Measurements from ENCODE around the gene GALNT18. TPM values are rescaled to one million over a fixed set of nuclear protein-coding genes. Genes with fewer than 3 reads are reported as not detected.
A peak's percentile ranks its signal among the peaks of the same experiment; 100 is the strongest.

GALNT18 gene
- total RNA-seq, 8 experiments from 2014 or later = 5.3 to 13.2 (median 8.2) TPM

- peak in 4 of 8 experiments; percentile 8 to 41 (median 26) for ATAC-seq (replicated peaks in 6 of 8)
- H3K4me3 ChIP-seq = no peak overlapping the region
- in situ Hi-C loops (cut with MboI; ENCODE audit: low pct_unique_long_range_greater_than_20kb in 2 of 9, low sequenced_read_pairs in 9 of 9, unreplicated experiment in 9 of 9) = no loop called here
- no peak overlapping the region for H3K27ac ChIP-seq
- peaks cover 11 to 21% of the 10 kb centered on the region in 2 donors for H3K4me1 ChIP-seq (replicated peaks in 1 of 2)
- whole genome bisulfite sequencing, 10 experiments = 0 to 67% (median 28%) methylated on average over 1 to 2 of the region's 2 CpGs; no CpG with 5 or more reads in 4 of the 10 experiments
Measured at GRCh38 chr11:11244470-11245080, 377.2 kb downstream of the GALNT18 start.

GRCh38 chr11:11243590-11244469 lies 378.0 kb downstream of the GALNT18 start:
- ATAC-seq (replicated peaks in 6 of 8) = peak; percentile 48 to 90 (median 82)
- Histone ChIP-seq H3K27ac (peak overlapping the region in 1 of 2 donors; percentile 30), H3K4me1 (replicated peaks in 1 of 2) (peaks cover 11 to 21% of the 10 kb centered on the region in 2 donors), H3K4me3 (no peak overlapping the region)
- WGBS, 10 experiments = 10 to 71% (median 24%) methylated on average over 1 to 7 of the region's 9 CpGs; no CpG with 5 or more reads in 5 of the 10 experiments
- in situ Hi-C loops (cut with MboI; ENCODE audit: low pct_unique_long_range_greater_than_20kb in 2 of 9, low sequenced_read_pairs in 9 of 9, unreplicated experiment in 9 of 9) = no loop called here

GRCh38 chr11:11243209-11243589 lies 378.6 kb downstream of the GALNT18 start:
- Histone ChIP-seq H3K4me1 (replicated peaks in 1 of 2) (peaks cover 11 to 21% of the 10 kb centered on the region in 2 donors), H3K27ac (peak overlapping the region in 1 of 2 donors; percentile 30), H3K4me3 (no peak overlapping the region)
- 33 to 82% (median 79%) methylated on average over 1 to 5 of the region's 6 CpGs; no CpG with 5 or more reads in 5 of the 10 experiments for WGBS, 10 experiments
- in situ Hi-C loops (cut with MboI; ENCODE audit: low pct_unique_long_range_greater_than_20kb in 2 of 9, low sequenced_read_pairs in 9 of 9, unreplicated experiment in 9 of 9) = no loop called here
- peak in 2 of 8 experiments; percentile 11 to 33 for ATAC-seq (replicated peaks in 6 of 8)

GRCh38 chr11:11241284-11241683 lies 380.5 kb downstream of the GALNT18 start:
- H3K27ac ChIP-seq = no peak overlapping the region
- ATAC-seq (replicated peaks in 6 of 8) = no peak
- no peak overlapping the region for H3K4me3 ChIP-seq
- in situ Hi-C loops (cut with MboI; ENCODE audit: low pct_unique_long_range_greater_than_20kb in 2 of 9, low sequenced_read_pairs in 9 of 9, unreplicated experiment in 9 of 9) = no loop called here
- peaks cover 26 to 33% of the 10 kb centered on the region in 2 donors for H3K4me1 ChIP-seq (replicated peaks in 1 of 2)
- 17 to 100% (median 94%) methylated on average over 1 to 2 of the region's 2 CpGs; no CpG with 5 or more reads in 1 of the 10 experiments for WGBS, 10 experiments

- no peak overlapping the region for H3K27ac ChIP-seq
- ATAC-seq (replicated peaks in 6 of 8) = no peak
- no peak overlapping the region for H3K4me3 ChIP-seq
- in situ Hi-C loops (cut with MboI; ENCODE audit: low pct_unique_long_range_greater_than_20kb in 2 of 9, low sequenced_read_pairs in 9 of 9, unreplicated experiment in 9 of 9) = no loop called here
- peaks cover 27 to 32% of the 10 kb centered on the region in 2 donors for H3K4me1 ChIP-seq (replicated peaks in 1 of 2)
- 11 to 100% (median 69%) methylated on average over 1 of the region's 1 CpG; no CpG with 5 or more reads in 2 of the 10 experiments for WGBS, 10 experiments
Measured at GRCh38 chr11:11239959-11240358, 381.8 kb downstream of the GALNT18 start.

GRCh38 chr11:11237070-11237832 lies 384.6 kb downstream of the GALNT18 start:
- 29 to 88% (median 60%) methylated on average over 1 to 7 of the region's 7 CpGs; no CpG with 5 or more reads in 1 of the 10 experiments for WGBS, 10 experiments
- in situ Hi-C loops (cut with MboI; ENCODE audit: low pct_unique_long_range_greater_than_20kb in 2 of 9, low sequenced_read_pairs in 9 of 9, unreplicated experiment in 9 of 9) = no loop called here
- peaks cover 12 to 16% of the 10 kb centered on the region in 2 donors for H3K4me1 ChIP-seq (replicated peaks in 1 of 2)
- no peak overlapping the region for H3K27ac ChIP-seq
- H3K4me3 ChIP-seq = no peak overlapping the region
- peak in 3 of 8 experiments; percentile 68 to 85 (median 80) for ATAC-seq (replicated peaks in 6 of 8)

- in situ Hi-C loops (cut with MboI; ENCODE audit: low pct_unique_long_range_greater_than_20kb in 2 of 9, low sequenced_read_pairs in 9 of 9, unreplicated experiment in 9 of 9) = no loop called here
- Histone ChIP-seq H3K4me3 (no peak overlapping the region), H3K4me1 (replicated peaks in 1 of 2) (peaks cover 12 to 16% of the 10 kb centered on the region in 2 donors), H3K27ac (no peak overlapping the region)
- ATAC-seq (replicated peaks in 6 of 8) = peak in 4 of 8 experiments; percentile 17 to 88 (median 68)
- WGBS, 10 experiments = 0 to 100% (median 82%) methylated on average over 1 to 4 of the region's 4 CpGs; no CpG with 5 or more reads in 1 of the 10 experiments
Measured at GRCh38 chr11:11236498-11237059, 385.2 kb downstream of the GALNT18 start.

GRCh38 chr11:11231763-11232162 lies 390.0 kb downstream of the GALNT18 start:
- ATAC-seq (replicated peaks in 6 of 8) = no peak
- H3K4me3 ChIP-seq = no peak overlapping the region
- 80 to 100% (median 92%) methylated on average over 1 to 5 of the region's 5 CpGs; no CpG with 5 or more reads in 2 of the 10 experiments for WGBS, 10 experiments
- H3K27ac ChIP-seq = no peak overlapping the region
- in situ Hi-C loops (cut with MboI; ENCODE audit: low pct_unique_long_range_greater_than_20kb in 2 of 9, low sequenced_read_pairs in 9 of 9, unreplicated experiment in 9 of 9) = no loop called here
- peaks cover under 1 to 8% of the 10 kb centered on the region in 2 donors for H3K4me1 ChIP-seq (replicated peaks in 1 of 2)

GRCh38 chr11:11230802-11231562 lies 390.8 kb downstream of the GALNT18 start:
- Histone ChIP-seq H3K4me3 (no peak overlapping the region), H3K4me1 (replicated peaks in 1 of 2) (peaks cover 0 to 4% of the 10 kb centered on the region in 2 donors), H3K27ac (no peak overlapping the region)
- 0 to 77% (median 40%) methylated on average over 1 to 5 of the region's 7 CpGs; no CpG with 5 or more reads in 2 of the 10 experiments for WGBS, 10 experiments
- peak in 1 of 8 experiments; percentile 47 for ATAC-seq (replicated peaks in 6 of 8)
- in situ Hi-C loops (cut with MboI; ENCODE audit: low pct_unique_long_range_greater_than_20kb in 2 of 9, low sequenced_read_pairs in 9 of 9, unreplicated experiment in 9 of 9) = no loop called here

GRCh38 chr11:11230087-11230486 lies 391.7 kb downstream of the GALNT18 start:
- in situ Hi-C loops (cut with MboI; ENCODE audit: low pct_unique_long_range_greater_than_20kb in 2 of 9, low sequenced_read_pairs in 9 of 9, unreplicated experiment in 9 of 9) = no loop called here
- ATAC-seq (replicated peaks in 6 of 8) = peak in 3 of 8 experiments; percentile 12 to 79 (median 73)

GRCh38 chr11:11229647-11230046 lies 392.2 kb downstream of the GALNT18 start:
- no peak overlapping the region for H3K4me3 ChIP-seq
- in situ Hi-C loops (cut with MboI; ENCODE audit: low pct_unique_long_range_greater_than_20kb in 2 of 9, low sequenced_read_pairs in 9 of 9, unreplicated experiment in 9 of 9) = no loop called here
- H3K27ac ChIP-seq = no peak overlapping the region
- peaks cover 0 to 4% of the 10 kb centered on the region in 2 donors for H3K4me1 ChIP-seq (replicated peaks in 1 of 2)
- 67 to 100% (median 80%) methylated on average over 1 of the region's 2 CpGs; no CpG with 5 or more reads in 5 of the 10 experiments for WGBS, 10 experiments
- ATAC-seq (replicated peaks in 6 of 8) = peak in 7 of 8 experiments; percentile 24 to 90 (median 66)

More at GRCh38 chr11:11230087-11230486, 391.7 kb downstream of the GALNT18 start:
- WGBS, 10 experiments = 17 to 100% (median 100%) methylated on average over 1 of the region's 1 CpG; no CpG with 5 or more reads in 6 of the 10 experiments
- no peak overlapping the region for H3K27ac ChIP-seq
- H3K4me1 ChIP-seq (replicated peaks in 1 of 2) = peaks cover 0 to 4% of the 10 kb centered on the region in 2 donors
- H3K4me3 ChIP-seq = no peak overlapping the region
